CMK (cell line): ENCODE data around the gene CACNG5.

Experiments used
- DNase-seq: peaks from one replicate; pipeline ENCODE4 v3.0.0-alpha.2; 2010; ENCODE audit warnings: low read depth

Gene CACNG5

GRCh38 chr17:66906321-66907278 is 71.7 kb downstream of the CACNG5 start:
- no peak for DNase-seq

GRCh38 chr17:66909804-66910373 is 75.0 kb downstream of the CACNG5 start:
- no peak for DNase-seq

GRCh38 chr17:66910651-66911285 is 75.9 kb downstream of the CACNG5 start:
- no peak for DNase-seq

GRCh38 chr17:66915204-66915611 is 80.3 kb downstream of the CACNG5 start:
- no peak for DNase-seq

- no peak for DNase-seq
These were observed 80.9 kb downstream of the CACNG5 start for GRCh38 chr17:66915792-66916191.

- no peak for DNase-seq
These were observed 82.0 kb downstream of the CACNG5 start for GRCh38 chr17:66916946-66917345.

GRCh38 chr17:66918896-66919295 is 84.0 kb downstream of the CACNG5 start:
- no peak for DNase-seq

GRCh38 chr17:66920435-66920834 is 85.5 kb downstream of the CACNG5 start:
- DNase-seq, result no peak

GRCh38 chr17:66920950-66921349 is 86.0 kb downstream of the CACNG5 start:
- DNase-seq, result no peak

- DNase-seq, result no peak
These were observed 89.0 kb downstream of the CACNG5 start for GRCh38 chr17:66923886-66924285.

GRCh38 chr17:66925811-66926500 is 91.0 kb downstream of the CACNG5 start:
- DNase-seq, result no peak

- no peak for DNase-seq
These were observed 94.0 kb downstream of the CACNG5 start for GRCh38 chr17:66928949-66929348.

GRCh38 chr17:66929591-66929990 is 94.7 kb downstream of the CACNG5 start:
- DNase-seq, result no peak

- DNase-seq, result no peak
These were observed 96.0 kb downstream of the CACNG5 start for GRCh38 chr17:66930933-66931332.

- DNase-seq, result no peak
These were observed 97.4 kb downstream of the CACNG5 start for GRCh38 chr17:66932311-66932710.

- no peak for DNase-seq
These were observed 99.1 kb downstream of the CACNG5 start for GRCh38 chr17:66934040-66934439.
